Stimulated activated CD8-positive, alpha-beta memory T cell treated with anti-CD3 and anti-CD28 coated beads, Interleukin-4, amount 100 ng/mL, for 48 hours (primary cell): Measurements from ENCODE around the gene MTO1.
"Not testable (repeated sequence)": the region's sequence is repeated elsewhere in the genome, so short reads cannot be mapped to it uniquely, and the experiment has no call there.

ENCODE experiments used
- DNase-seq: peaks from one replicate; pipeline ENCODE4 v3.0.0-alpha.2; 2020

The MTO1 gene

GRCh38 chr6:73532293-73532692, 70.8 kb downstream of the MTO1 start:
- DNase-seq, result no peak

- DNase-seq, result no peak
These were observed 73.1 kb downstream of the MTO1 start for GRCh38 chr6:73534628-73535027.

GRCh38 chr6:73537677-73538076, 76.1 kb downstream of the MTO1 start:
- DNase-seq, result no peak

GRCh38 chr6:73538116-73538779, 76.7 kb downstream of the MTO1 start:
- DNase-seq, result peak; percentile 1

- DNase-seq, result not testable (repeated sequence)
These were observed 80.9 kb downstream of the MTO1 start for GRCh38 chr6:73542481-73542880.

- DNase-seq, result no peak
These were observed 81.4 kb downstream of the MTO1 start for GRCh38 chr6:73542891-73543290.

- DNase-seq, result no peak
These were observed 85.5 kb downstream of the MTO1 start for GRCh38 chr6:73547036-73547435.

- no peak for DNase-seq
These were observed 87.2 kb downstream of the MTO1 start for GRCh38 chr6:73548458-73549446.

- not testable (repeated sequence) for DNase-seq
These were observed 89.6 kb downstream of the MTO1 start for GRCh38 chr6:73551115-73551514.

- not testable (repeated sequence) for DNase-seq
These were observed 93.9 kb downstream of the MTO1 start for GRCh38 chr6:73555380-73555949.

- DNase-seq, result no peak
These were observed 95.3 kb downstream of the MTO1 start for GRCh38 chr6:73556836-73557235.
